ENCODE results near the gene DOCK4. TPM values are rescaled to one million over a fixed set of nuclear protein-coding genes. Genes with fewer than 3 reads are reported as not detected.

DOCK4 gene
- total RNA-seq, 1 experiment from 2014 or later: 31.4 TPM

DNA sequence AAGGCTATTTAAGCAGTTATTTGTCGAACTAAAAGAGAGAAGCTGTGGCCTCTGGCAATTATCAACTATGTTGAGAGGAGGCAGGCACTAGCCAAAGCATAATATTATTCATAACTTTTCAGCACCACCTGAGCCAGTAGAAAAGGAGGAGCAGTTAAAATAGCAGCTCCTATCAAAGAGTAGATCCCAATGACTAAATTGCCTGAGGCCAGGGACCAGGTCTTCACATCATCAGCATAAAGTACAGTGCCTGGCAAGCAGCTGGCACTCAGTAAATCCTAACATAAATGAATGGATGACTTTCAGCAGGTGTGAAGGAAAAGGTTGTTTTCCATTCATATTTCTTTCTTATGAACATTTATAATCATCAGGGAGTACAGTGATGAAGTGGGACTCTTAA is 334.9 kb downstream of the DOCK4 start:
- POLR2A ChIA-PET: interaction anchor here (1.3 kb wide), 1 partner anchor 65 kb away, joined by 3 read pairs; no protein-coding TSS in a partner anchor

DNA sequence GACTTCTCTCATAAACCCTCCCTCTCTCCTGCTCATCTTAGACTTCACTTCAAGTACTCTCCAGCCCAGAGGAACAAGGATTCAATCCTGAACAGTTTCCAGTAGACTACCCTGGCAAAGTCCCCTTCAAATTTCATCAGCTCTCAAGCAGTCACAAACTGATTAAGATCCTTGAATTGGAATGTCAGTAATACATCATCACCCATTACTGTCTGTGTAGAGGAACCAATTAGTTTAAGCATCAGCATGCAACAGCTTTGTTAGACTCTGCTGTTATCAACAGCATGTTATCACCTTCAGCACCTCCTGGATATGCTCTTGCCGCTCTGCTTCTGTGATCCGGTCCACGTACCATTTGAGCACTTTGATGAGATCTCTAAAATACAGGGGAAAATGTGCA is 336.9 kb downstream of the DOCK4 start:
- H3K4me3 Mint-ChIP-seq (ENCODE audit: unreplicated experiment): no peak overlapping the region
- intact Hi-C loops (cut with micrococcal nuclease): no loop called here
- H3K9me3 Mint-ChIP-seq (ENCODE audit: unreplicated experiment): no peaks in the 10 kb centered on the region
- H3K4me1 Mint-ChIP-seq (ENCODE audit: insufficient read depth, unreplicated experiment): peaks cover 7% of the 10 kb centered on the region
- H3K27ac Mint-ChIP-seq (ENCODE audit: low read depth, unreplicated experiment): no peak overlapping the region
- ChIA-PET POLR2A (interaction anchor here (0.7 to 1.1 kb wide), 2 partner anchors 20 to 45 kb away, joined by 3 read pairs; no protein-coding TSS in a partner anchor), CTCF (interaction anchor here (0.5 to 5.5 kb wide), 4 partner anchors 14 to 1535 kb away, joined by 3 to 30 read pairs (median 4); no protein-coding TSS in a partner anchor)
- no peaks in the 10 kb centered on the region for H3K27me3 Mint-ChIP-seq (ENCODE audit: insufficient read depth, unreplicated experiment)
- no peak for DNase-seq (ENCODE audit: unreplicated experiment)
- no TSS peak for BruUV-seq (replicated peaks)
- TF ChIP-seq, protein P1, sequence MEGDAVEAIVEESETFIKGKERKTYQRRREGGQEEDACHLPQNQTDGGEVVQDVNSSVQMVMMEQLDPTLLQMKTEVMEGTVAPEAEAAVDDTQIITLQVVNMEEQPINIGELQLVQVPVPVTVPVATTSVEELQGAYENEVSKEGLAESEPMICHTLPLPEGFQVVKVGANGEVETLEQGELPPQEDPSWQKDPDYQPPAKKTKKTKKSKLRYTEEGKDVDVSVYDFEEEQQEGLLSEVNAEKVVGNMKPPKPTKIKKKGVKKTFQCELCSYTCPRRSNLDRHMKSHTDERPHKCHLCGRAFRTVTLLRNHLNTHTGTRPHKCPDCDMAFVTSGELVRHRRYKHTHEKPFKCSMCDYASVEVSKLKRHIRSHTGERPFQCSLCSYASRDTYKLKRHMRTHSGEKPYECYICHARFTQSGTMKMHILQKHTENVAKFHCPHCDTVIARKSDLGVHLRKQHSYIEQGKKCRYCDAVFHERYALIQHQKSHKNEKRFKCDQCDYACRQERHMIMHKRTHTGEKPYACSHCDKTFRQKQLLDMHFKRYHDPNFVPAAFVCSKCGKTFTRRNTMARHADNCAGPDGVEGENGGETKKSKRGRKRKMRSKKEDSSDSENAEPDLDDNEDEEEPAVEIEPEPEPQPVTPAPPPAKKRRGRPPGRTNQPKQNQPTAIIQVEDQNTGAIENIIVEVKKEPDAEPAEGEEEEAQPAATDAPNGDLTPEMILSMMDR (IDR thresholded peaks at IDR 0.05; ENCODE audit: unreplicated experiment): no peak
- H3K36me3 Mint-ChIP-seq (ENCODE audit: insufficient read depth, unreplicated experiment): no peaks in the 10 kb centered on the region

More for the DNA sequence above, 334.9 kb downstream of the DOCK4 start:
- TF ChIP-seq, protein P1 (IDR thresholded peaks at IDR 0.05; ENCODE audit: unreplicated experiment): no peak
- DNase-seq (ENCODE audit: unreplicated experiment): no peak
- Mint-ChIP-seq H3K4me1 (ENCODE audit: insufficient read depth, unreplicated experiment) (no peaks in the 10 kb centered on the region), H3K4me3 (ENCODE audit: unreplicated experiment) (no peak overlapping the region), H3K9me3 (ENCODE audit: unreplicated experiment) (no peaks in the 10 kb centered on the region), H3K27me3 (ENCODE audit: insufficient read depth, unreplicated experiment) (no peaks in the 10 kb centered on the region), H3K27ac (ENCODE audit: low read depth, unreplicated experiment) (no peak overlapping the region), H3K36me3 (ENCODE audit: insufficient read depth, unreplicated experiment) (no peaks in the 10 kb centered on the region)
- intact Hi-C loops (cut with micrococcal nuclease): no loop called here
- CTCF ChIA-PET: interaction anchor here (0.6 to 5.5 kb wide), 4 partner anchors 16 to 345 kb away, joined by 3 to 30 read pairs (median 4); no protein-coding TSS in a partner anchor
- BruUV-seq (replicated peaks): no TSS peak

DNA sequence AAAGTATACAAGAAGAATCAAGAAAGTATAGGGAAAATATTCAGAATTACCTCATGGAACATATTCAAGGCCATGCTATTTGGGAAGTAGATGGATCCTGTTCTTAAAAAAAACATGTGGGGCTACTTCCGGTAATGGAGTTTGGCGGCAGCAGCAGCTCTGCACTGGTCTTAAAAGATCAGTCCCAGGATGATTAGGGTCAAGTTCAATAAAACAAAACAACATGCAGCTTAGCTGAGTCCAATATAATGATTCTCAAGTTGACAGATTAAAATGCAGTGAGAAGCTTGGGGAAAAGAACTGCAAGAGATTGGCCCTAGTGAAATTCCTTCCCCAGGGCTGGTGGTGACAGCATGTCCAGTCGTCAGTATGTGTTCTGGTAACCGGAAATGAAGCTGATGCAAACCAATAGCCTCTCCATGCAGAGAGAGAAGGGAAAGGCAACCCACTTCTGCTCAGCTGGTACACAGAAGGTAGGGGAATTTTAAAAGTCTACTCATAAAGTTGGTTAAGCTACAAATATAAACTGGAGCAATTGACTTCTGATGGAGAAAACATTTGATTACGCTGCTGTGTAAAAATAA is 338.8 kb downstream of the DOCK4 start:
- DNase-seq (ENCODE audit: unreplicated experiment): no peak
- TF ChIP-seq, protein P1 (IDR thresholded peaks at IDR 0.05; ENCODE audit: unreplicated experiment): no peak

DNA sequence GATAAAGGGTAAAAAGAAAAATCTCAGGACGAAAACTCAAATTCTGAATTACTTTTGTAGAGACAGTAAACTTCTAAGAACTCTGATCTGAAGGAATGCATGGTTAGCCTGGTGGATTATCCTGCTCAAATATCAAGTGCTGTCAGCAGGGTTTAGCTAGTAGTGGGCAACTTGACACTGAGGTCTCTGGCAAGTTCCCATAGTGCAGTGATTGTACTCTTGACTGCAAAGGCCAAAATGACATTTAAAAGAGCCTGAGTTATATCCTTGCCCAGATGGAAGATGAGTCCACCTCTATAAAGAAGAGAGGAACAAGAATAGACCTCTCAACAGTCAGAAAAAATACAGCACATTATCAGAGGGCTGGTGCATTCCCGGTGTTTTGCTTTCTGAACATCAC is 339.4 kb downstream of the DOCK4 start:
- H3K4me1 Mint-ChIP-seq (ENCODE audit: insufficient read depth, unreplicated experiment): peaks cover 7% of the 10 kb centered on the region
- TF ChIP-seq, protein P1 (IDR thresholded peaks at IDR 0.05; ENCODE audit: unreplicated experiment): no peak
- ChIA-PET POLR2A (no interaction called here), CTCF (interaction anchor here (0.7 to 4.4 kb wide), 2 partner anchors 11 to 768 kb away, joined by 4 to 38 read pairs; no protein-coding TSS in a partner anchor)
- no peak overlapping the region for H3K27ac Mint-ChIP-seq (ENCODE audit: low read depth, unreplicated experiment)
- intact Hi-C loops (cut with micrococcal nuclease): no loop called here
- H3K27me3 Mint-ChIP-seq (ENCODE audit: insufficient read depth, unreplicated experiment): no peaks in the 10 kb centered on the region
- no peak overlapping the region for H3K4me3 Mint-ChIP-seq (ENCODE audit: unreplicated experiment)
- BruUV-seq (replicated peaks): no TSS peak
- H3K36me3 Mint-ChIP-seq (ENCODE audit: insufficient read depth, unreplicated experiment): peaks cover 9% of the 10 kb centered on the region
- DNase-seq (ENCODE audit: unreplicated experiment): no peak
- H3K9me3 Mint-ChIP-seq (ENCODE audit: unreplicated experiment): no peaks in the 10 kb centered on the region

More for the DNA sequence above, 338.8 kb downstream of the DOCK4 start:
- H3K27me3 Mint-ChIP-seq (ENCODE audit: insufficient read depth, unreplicated experiment): no peaks in the 10 kb centered on the region
- peaks cover 7% of the 10 kb centered on the region for H3K4me1 Mint-ChIP-seq (ENCODE audit: insufficient read depth, unreplicated experiment)
- H3K4me3 Mint-ChIP-seq (ENCODE audit: unreplicated experiment): no peak overlapping the region
- H3K9me3 Mint-ChIP-seq (ENCODE audit: unreplicated experiment): no peaks in the 10 kb centered on the region
- ChIA-PET CTCF (interaction anchor here (1.0 to 5.5 kb wide), 2 partner anchors 13 to 26 kb away, joined by 4 to 30 read pairs; no protein-coding TSS in a partner anchor), POLR2A (no interaction called here)
- intact Hi-C loops (cut with micrococcal nuclease): no loop called here
- H3K36me3 Mint-ChIP-seq (ENCODE audit: insufficient read depth, unreplicated experiment): peaks cover 9% of the 10 kb centered on the region
- BruUV-seq (replicated peaks): no TSS peak
- H3K27ac Mint-ChIP-seq (ENCODE audit: low read depth, unreplicated experiment): no peak overlapping the region

All from MCF 10A (cell line).